Measurements from ENCODE around the gene TRAFD1. TPM values are rescaled to one million over a fixed set of nuclear protein-coding genes. Genes with fewer than 3 reads are reported as not detected.
A peak's percentile ranks its signal among the peaks of the same experiment; 100 is the strongest.

TRAFD1 gene
- total RNA-seq, 1 experiment from 2014 or later: 25.5 TPM

- Histone ChIP-seq H4K20me1 (ENCODE audit: insufficient read depth) (no peaks in the 10 kb centered on the region), H3K9ac (ENCODE audit: low read length) (no peak overlapping the region), H3K9me3 (ENCODE audit: control insufficient read depth in 1 of 2, insufficient read depth in 1 of 2, low read depth in 1 of 2, low read length in 2 of 2) (no peaks in the 10 kb centered on the region), H3K4me3 (replicated peaks in 1 of 2; ENCODE audit: low read depth in 1 of 2, low read length in 2 of 2) (no peak overlapping the region), H3K27me3 (ENCODE audit: insufficient read depth, low read length) (no peaks in the 10 kb centered on the region), H3K36me3 (ENCODE audit: control insufficient read depth in 1 of 2, insufficient read depth in 2 of 2, low read length in 2 of 2) (peaks cover 0 to 3% of the 10 kb centered on the region in 2 experiments; a peak in 2 of 4 replicates), H3K79me2 (ENCODE audit: insufficient read depth, low read length) (no peaks in the 10 kb centered on the region), H3K9me2 (ENCODE audit: insufficient read depth) (no peaks in the 10 kb centered on the region), H3K4me2 (ENCODE audit: low read length) (no peak overlapping the region), H2AFZ (ENCODE audit: low read depth, low read length, poor library complexity, severe bottlenecking) (no peak overlapping the region), H3K4me1 (ENCODE audit: control insufficient read depth in 1 of 2, insufficient read depth in 2 of 2, low read length in 2 of 2) (peaks cover 2 to 6% of the 10 kb centered on the region in 2 experiments; a peak in 2 of 4 replicates), H3K27ac (ENCODE audit: low read depth, low read length) (no peak overlapping the region)
- ChIA-PET CTCF (interaction anchor here (2.0 kb wide), 1 partner anchor 197 kb away, joined by 7 read pairs; no protein-coding TSS in a partner anchor), POLR2A (no interaction called here), RAD21 (ENCODE audit: low non-redundant PET in 1 of 2, low total read pairs in 2 of 2, uncharacterized antibody in 2 of 2, unreplicated experiment in 2 of 2) (no interaction called here)
- no TSS peak for BruUV-seq (replicated peaks)
- peak; percentile 83 for ATAC-seq
- TF ChIP-seq SRF (IDR thresholded peaks at IDR 0.05; ENCODE audit: low read depth): no peak
- TF ChIP-seq CTCF (IDR thresholded peaks at IDR 0.05 in 2 of 3, conservative IDR thresholded peaks at IDR 0.05 in 1 of 3; ENCODE audit: borderline replicate concordance in 1 of 3, insufficient read depth in 1 of 3, low read depth in 2 of 3, low read length in 2 of 3): peak in 2 of 3 experiments; percentile 25 to 27; a peak in 2 of 6 replicates
- TF ChIP-seq REST (IDR thresholded peaks at IDR 0.05; ENCODE audit: low read depth): no peak
- intact Hi-C loops (cut with micrococcal nuclease): loop anchor here (10.0 kb wide), 1 partner anchor 366 kb away; no protein-coding TSS in a partner anchor
- no peak for DNase-seq (ENCODE audit: low read depth, low spot score)
Observed at GRCh38 chr12:112190231-112191025, 65.1 kb downstream of the TRAFD1 start.

Measured in HCT116 (cell line).